ENCODE data around the gene SLC25A15. TPM values are rescaled to one million over a fixed set of nuclear protein-coding genes. Genes with fewer than 3 reads are reported as not detected.

The SLC25A15 gene
- total RNA-seq, 1 donor from 2014 or later = 9.3 TPM

- Mint-ChIP-seq H3K4me1 (ENCODE audit: low read depth) (peaks cover 17% of the 10 kb centered on the region), H3K36me3 (ENCODE audit: low read depth) (no peaks in the 10 kb centered on the region), H3K27ac (ENCODE audit: unreplicated experiment) (peak within 1 kb of the TSS; percentile 94), H3K9me3 (ENCODE audit: low read depth) (no peaks in the 10 kb centered on the region), H3K27me3 (ENCODE audit: low read depth) (no peaks in the 10 kb centered on the region), H3K4me3 (ENCODE audit: unreplicated experiment) (peak within 1 kb of the TSS; percentile 96)
- peak; percentile 97 for DNase-seq (ENCODE audit: low spot score)
- TF ChIP-seq CTCF (IDR thresholded peaks at IDR 0.05) = peak; percentile 9
Measured at GRCh38 chr13:40770934-40771618, 18.3 kb upstream of the SLC25A15 start, which contains the start of gene MRPS31. TSS of gene MRPS31 (minus strand) at chr13:40771190. CDS start at chr13:40771136, 54 bp downstream.

GRCh38 chr13:40772765-40773473 lies 16.5 kb upstream of the SLC25A15 start:
- H3K36me3 Mint-ChIP-seq (ENCODE audit: low read depth) = no peaks in the 10 kb centered on the region

GRCh38 chr13:40774672-40775071 lies 14.7 kb upstream of the SLC25A15 start:
- no peak overlapping the region for H3K4me3 Mint-ChIP-seq (ENCODE audit: unreplicated experiment)
- no peak for DNase-seq (ENCODE audit: low spot score)
- H3K9me3 Mint-ChIP-seq (ENCODE audit: low read depth) = no peaks in the 10 kb centered on the region
- peaks cover 21% of the 10 kb centered on the region for H3K4me1 Mint-ChIP-seq (ENCODE audit: low read depth)
- H3K27ac Mint-ChIP-seq (ENCODE audit: unreplicated experiment) = no peak overlapping the region
- no peaks in the 10 kb centered on the region for H3K36me3 Mint-ChIP-seq (ENCODE audit: low read depth)
- H3K27me3 Mint-ChIP-seq (ENCODE audit: low read depth) = no peaks in the 10 kb centered on the region
- no peak for TF ChIP-seq CTCF (IDR thresholded peaks at IDR 0.05)

More at GRCh38 chr13:40772765-40773473, 16.5 kb upstream of the SLC25A15 start:
- Mint-ChIP-seq H3K4me1 (ENCODE audit: low read depth) (peaks cover 29% of the 10 kb centered on the region), H3K4me3 (ENCODE audit: unreplicated experiment) (no peak overlapping the region), H3K27ac (ENCODE audit: unreplicated experiment) (no peak overlapping the region), H3K27me3 (ENCODE audit: low read depth) (no peaks in the 10 kb centered on the region), H3K9me3 (ENCODE audit: low read depth) (no peaks in the 10 kb centered on the region)
- no peak for DNase-seq (ENCODE audit: low spot score)
- no peak for TF ChIP-seq CTCF (IDR thresholded peaks at IDR 0.05)

- no peak overlapping the region for H3K4me3 Mint-ChIP-seq (ENCODE audit: unreplicated experiment)
- peaks cover 12% of the 10 kb centered on the region for H3K4me1 Mint-ChIP-seq (ENCODE audit: low read depth)
- H3K27me3 Mint-ChIP-seq (ENCODE audit: low read depth) = no peaks in the 10 kb centered on the region
- no peaks in the 10 kb centered on the region for H3K36me3 Mint-ChIP-seq (ENCODE audit: low read depth)
- no peaks in the 10 kb centered on the region for H3K9me3 Mint-ChIP-seq (ENCODE audit: low read depth)
- DNase-seq (ENCODE audit: low spot score) = no peak
- no peak for TF ChIP-seq CTCF (IDR thresholded peaks at IDR 0.05)
- no peak overlapping the region for H3K27ac Mint-ChIP-seq (ENCODE audit: unreplicated experiment)
Measured at GRCh38 chr13:40776232-40776631, 13.2 kb upstream of the SLC25A15 start.

GRCh38 chr13:40776681-40777165 lies 12.7 kb upstream of the SLC25A15 start:
- no peak for TF ChIP-seq CTCF (IDR thresholded peaks at IDR 0.05)
- no peaks in the 10 kb centered on the region for H3K36me3 Mint-ChIP-seq (ENCODE audit: low read depth)
- H3K27ac Mint-ChIP-seq (ENCODE audit: unreplicated experiment) = no peak overlapping the region
- no peaks in the 10 kb centered on the region for H3K27me3 Mint-ChIP-seq (ENCODE audit: low read depth)
- H3K4me3 Mint-ChIP-seq (ENCODE audit: unreplicated experiment) = no peak overlapping the region
- H3K9me3 Mint-ChIP-seq (ENCODE audit: low read depth) = no peaks in the 10 kb centered on the region
- H3K4me1 Mint-ChIP-seq (ENCODE audit: low read depth) = peaks cover 12% of the 10 kb centered on the region
- DNase-seq (ENCODE audit: low spot score) = no peak
